ENCODE data around the gene USP40. TPM values are rescaled to one million over a fixed set of nuclear protein-coding genes. Genes with fewer than 3 reads are reported as not detected.

The USP40 gene
- total RNA-seq, 1 experiment from 2014 or later, result 34.9 TPM

GRCh38 chr2:233535271-233535670, 31.3 kb downstream of the USP40 start:
- no peak overlapping the region for H3K9ac ChIP-seq (ENCODE audit: low read length)
- H3K4me3 ChIP-seq (replicated peaks in 1 of 2; ENCODE audit: low read depth in 1 of 2, low read length in 2 of 2), result no peak overlapping the region
- no peaks in the 10 kb centered on the region for H3K4me1 ChIP-seq (ENCODE audit: control insufficient read depth in 1 of 2, insufficient read depth in 2 of 2, low read length in 2 of 2)
- H3K27ac ChIP-seq (ENCODE audit: low read depth, low read length), result no peak overlapping the region
- DNase-seq (ENCODE audit: low read depth, low spot score) (no peak), ATAC-seq (no peak)
- H3K36me3 ChIP-seq (ENCODE audit: control insufficient read depth in 1 of 2, insufficient read depth in 2 of 2, low read length in 2 of 2), result peaks cover 0 to 6% of the 10 kb centered on the region in 2 experiments; a peak in 1 of 4 replicates
- ChIA-PET RAD21 (ENCODE audit: low non-redundant PET in 1 of 2, low total read pairs in 2 of 2, uncharacterized antibody in 2 of 2, unreplicated experiment in 2 of 2) (no interaction called here), POLR2A (no interaction called here), CTCF (no interaction called here)
- H3K9me3 ChIP-seq (ENCODE audit: control insufficient read depth in 1 of 2, insufficient read depth in 1 of 2, low read depth in 1 of 2, low read length in 2 of 2), result no peaks in the 10 kb centered on the region
- intact Hi-C loops (cut with micrococcal nuclease), result no loop called here
- no peak overlapping the region for H2AFZ ChIP-seq (ENCODE audit: low read depth, low read length, poor library complexity, severe bottlenecking)
- no peaks in the 10 kb centered on the region for H3K9me2 ChIP-seq (ENCODE audit: insufficient read depth)
- H3K79me2 ChIP-seq (ENCODE audit: insufficient read depth, low read length), result no peaks in the 10 kb centered on the region
- BruUV-seq (replicated peaks), result no TSS peak
- H3K27me3 ChIP-seq (ENCODE audit: insufficient read depth, low read length), result no peaks in the 10 kb centered on the region
- no peak overlapping the region for H3K4me2 ChIP-seq (ENCODE audit: low read length)
- TF ChIP-seq JUND (IDR thresholded peaks at IDR 0.05), result no peak
- TF ChIP-seq POLR2A (IDR thresholded peaks at IDR 0.05; ENCODE audit: borderline replicate concordance, extremely low read depth, insufficient read depth, insufficient read length), result no peak
- no peak for TF ChIP-seq CTCF (IDR thresholded peaks at IDR 0.05 in 2 of 3, conservative IDR thresholded peaks at IDR 0.05 in 1 of 3; ENCODE audit: borderline replicate concordance in 1 of 3, insufficient read depth in 1 of 3, low read depth in 2 of 3, low read length in 2 of 3)
- no peak for TF ChIP-seq YY1 (IDR thresholded peaks at IDR 0.05; ENCODE audit: extremely low read depth, insufficient replicate concordance, low read depth, low read length)
- no peaks in the 10 kb centered on the region for H4K20me1 ChIP-seq (ENCODE audit: insufficient read depth)

- Histone ChIP-seq H3K4me3 (replicated peaks in 1 of 2; ENCODE audit: low read depth in 1 of 2, low read length in 2 of 2) (no peak overlapping the region), H3K4me1 (ENCODE audit: control insufficient read depth in 1 of 2, insufficient read depth in 2 of 2, low read length in 2 of 2) (no peaks in the 10 kb centered on the region), H3K27ac (ENCODE audit: low read depth, low read length) (no peak overlapping the region), H3K4me2 (ENCODE audit: low read length) (no peak overlapping the region), H3K9me2 (ENCODE audit: insufficient read depth) (no peaks in the 10 kb centered on the region), H3K36me3 (ENCODE audit: control insufficient read depth in 1 of 2, insufficient read depth in 2 of 2, low read length in 2 of 2) (peaks cover 0 to 6% of the 10 kb centered on the region in 2 experiments; a peak in 1 of 4 replicates), H2AFZ (ENCODE audit: low read depth, low read length, poor library complexity, severe bottlenecking) (no peak overlapping the region), H3K27me3 (ENCODE audit: insufficient read depth, low read length) (no peaks in the 10 kb centered on the region), H3K9ac (ENCODE audit: low read length) (no peak overlapping the region), H4K20me1 (ENCODE audit: insufficient read depth) (no peaks in the 10 kb centered on the region), H3K79me2 (ENCODE audit: insufficient read depth, low read length) (no peaks in the 10 kb centered on the region), H3K9me3 (ENCODE audit: control insufficient read depth in 1 of 2, insufficient read depth in 1 of 2, low read depth in 1 of 2, low read length in 2 of 2) (no peaks in the 10 kb centered on the region)
- ChIA-PET RAD21 (ENCODE audit: low non-redundant PET in 1 of 2, low total read pairs in 2 of 2, uncharacterized antibody in 2 of 2, unreplicated experiment in 2 of 2) (no interaction called here), CTCF (no interaction called here), POLR2A (no interaction called here)
- BruUV-seq (replicated peaks), result no TSS peak
- TF ChIP-seq ELF1 (IDR thresholded peaks at IDR 0.05; ENCODE audit: borderline replicate concordance, low read depth) (no peak), SIN3A (IDR thresholded peaks at IDR 0.05; ENCODE audit: low read depth) (no peak), EGR1 (IDR thresholded peaks at IDR 0.05; ENCODE audit: low read depth) (no peak), RAD21 (IDR thresholded peaks at IDR 0.05; ENCODE audit: low read depth) (no peak), TCF7L2 (IDR thresholded peaks at IDR 0.05; ENCODE audit: borderline replicate concordance, extremely low read depth, insufficient read depth, insufficient read length) (no peak), SP1 (IDR thresholded peaks at IDR 0.05; ENCODE audit: low read depth) (no peak), ATF3 (IDR thresholded peaks at IDR 0.05) (no peak), CBX3 (IDR thresholded peaks at IDR 0.05; ENCODE audit: low read depth) (no peak)
- DNase-seq (ENCODE audit: low read depth, low spot score) (no peak), ATAC-seq (no peak)
- intact Hi-C loops (cut with micrococcal nuclease), result no loop called here
Observed at GRCh38 chr2:233532971-233533370, 33.6 kb downstream of the USP40 start.

All from HCT116 (cell line).